A549 (cell line): ENCODE data around the gene ZNF341.

Experiments used
- MYC ChIP-seq: IDR thresholded peaks from 2 replicates; pipeline ENCODE4 v1.6.1; 2012; ENCODE audit warnings: mild to moderate bottlenecking, inconsistent platforms, low read length, improper control_type of control experiment, borderline replicate concordance
- PHF8 ChIP-seq: fragments of 200-600 bp; sonication (generic); IDR thresholded peaks from 2 replicates; pipeline ENCODE4 v1.6.1; 2016; ENCODE audit warnings: low read depth, mild to moderate bottlenecking, antibody characterized with exemption, moderate library complexity, borderline replicate concordance
- RCOR1 ChIP-seq: fragments of 150-350 bp; IDR thresholded peaks from 2 replicates; pipeline ENCODE4 v1.6.1; 2014; ENCODE audit warnings: antibody characterized with exemption, low read length, low read depth
- REST ChIP-seq: fragments of 200-600 bp; sonication (generic); IDR thresholded peaks from 2 replicates; pipeline ENCODE4 v1.6.1; 2016; ENCODE audit warnings: antibody characterized with exemption, mild to moderate bottlenecking, moderate library complexity
- TF ChIP-seq, protein P1 (sequence below): fragments of >200 bp; sonication (Bioruptor Twin); formaldehyde crosslinking; IDR thresholded peaks from 3 replicates; pipeline ENCODE4 v1.5.1; 2016

DNA sequence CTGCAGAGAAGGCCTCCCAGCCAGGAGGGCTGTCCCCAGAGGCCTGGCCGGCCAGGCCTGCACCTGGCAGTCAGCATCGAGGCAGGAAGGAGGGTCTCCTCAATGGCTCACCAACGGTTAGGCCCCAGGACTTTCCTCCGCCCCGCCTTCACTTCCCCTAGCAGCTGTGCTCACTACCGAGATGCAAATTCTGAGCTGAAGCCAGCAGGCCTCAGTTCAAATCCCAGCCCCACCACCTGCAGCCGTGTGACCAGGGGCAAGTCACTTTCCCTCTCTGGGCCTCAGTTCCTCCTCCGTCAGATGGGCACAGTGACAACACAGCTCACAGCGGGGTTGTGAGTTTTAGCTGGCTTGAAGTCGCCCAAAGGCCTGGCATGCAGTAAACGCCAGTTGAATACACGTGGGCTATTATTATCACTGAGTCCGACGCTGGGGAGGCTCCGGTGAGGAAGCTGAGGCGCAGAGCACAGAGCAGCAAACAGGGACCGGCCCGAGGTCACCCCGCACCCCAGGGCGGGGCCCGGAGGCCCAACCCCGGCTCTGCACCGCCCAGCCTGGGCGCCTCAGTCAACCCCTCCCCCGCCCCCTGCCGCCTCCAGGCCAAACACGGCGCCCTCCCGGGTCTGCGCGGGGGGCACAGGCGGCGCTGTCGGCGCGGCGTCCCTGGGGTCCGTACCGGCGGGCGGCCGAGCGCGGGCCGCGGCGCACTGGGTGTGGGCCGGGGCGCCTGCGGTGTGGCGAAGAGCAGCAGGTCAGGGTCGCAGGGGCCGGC, 46.3 kb upstream of the ZNF341 start:
- TF ChIP-seq REST (no peak), PHF8 (no peak), RCOR1 (no peak), MYC (no peak)
- TF ChIP-seq, protein P1, sequence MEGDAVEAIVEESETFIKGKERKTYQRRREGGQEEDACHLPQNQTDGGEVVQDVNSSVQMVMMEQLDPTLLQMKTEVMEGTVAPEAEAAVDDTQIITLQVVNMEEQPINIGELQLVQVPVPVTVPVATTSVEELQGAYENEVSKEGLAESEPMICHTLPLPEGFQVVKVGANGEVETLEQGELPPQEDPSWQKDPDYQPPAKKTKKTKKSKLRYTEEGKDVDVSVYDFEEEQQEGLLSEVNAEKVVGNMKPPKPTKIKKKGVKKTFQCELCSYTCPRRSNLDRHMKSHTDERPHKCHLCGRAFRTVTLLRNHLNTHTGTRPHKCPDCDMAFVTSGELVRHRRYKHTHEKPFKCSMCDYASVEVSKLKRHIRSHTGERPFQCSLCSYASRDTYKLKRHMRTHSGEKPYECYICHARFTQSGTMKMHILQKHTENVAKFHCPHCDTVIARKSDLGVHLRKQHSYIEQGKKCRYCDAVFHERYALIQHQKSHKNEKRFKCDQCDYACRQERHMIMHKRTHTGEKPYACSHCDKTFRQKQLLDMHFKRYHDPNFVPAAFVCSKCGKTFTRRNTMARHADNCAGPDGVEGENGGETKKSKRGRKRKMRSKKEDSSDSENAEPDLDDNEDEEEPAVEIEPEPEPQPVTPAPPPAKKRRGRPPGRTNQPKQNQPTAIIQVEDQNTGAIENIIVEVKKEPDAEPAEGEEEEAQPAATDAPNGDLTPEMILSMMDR: no peak
